Esophagus muscularis mucosa (tissue), 3 donors: ENCODE data around the gene RPL6.

ENCODE experiments used
- POLR2A ChIP-seq: fragments of 450-650 bp; IDR thresholded peaks from one replicate; pipeline ENCODE4 v1.6.1; 2017; ENCODE audit warnings: antibody characterized with exemption, moderate library complexity, mild to moderate bottlenecking, low read depth
- POLR2AphosphoS5 ChIP-seq, 2 donors: sonication (generic); formaldehyde crosslinking; IDR thresholded peaks; one replicate each; pipeline ENCODE4 v1.6.1; 2017; ENCODE audit warnings: antibody characterized with exemption in 2 of 2
- TF ChIP-seq, protein P1 (sequence below), 3 experiments: fragments of 200-600 bp in 2 of 3; fragments of 450-650 bp in 1 of 3; sonication (generic) in 2 of 3; IDR thresholded peaks; one replicate each; pipeline ENCODE4 v1.5.1; 2017 to 2019; ENCODE audit warnings: antibody characterized with exemption in 3 of 3, mild to moderate bottlenecking in 2 of 3, moderate library complexity in 1 of 3

DNA sequence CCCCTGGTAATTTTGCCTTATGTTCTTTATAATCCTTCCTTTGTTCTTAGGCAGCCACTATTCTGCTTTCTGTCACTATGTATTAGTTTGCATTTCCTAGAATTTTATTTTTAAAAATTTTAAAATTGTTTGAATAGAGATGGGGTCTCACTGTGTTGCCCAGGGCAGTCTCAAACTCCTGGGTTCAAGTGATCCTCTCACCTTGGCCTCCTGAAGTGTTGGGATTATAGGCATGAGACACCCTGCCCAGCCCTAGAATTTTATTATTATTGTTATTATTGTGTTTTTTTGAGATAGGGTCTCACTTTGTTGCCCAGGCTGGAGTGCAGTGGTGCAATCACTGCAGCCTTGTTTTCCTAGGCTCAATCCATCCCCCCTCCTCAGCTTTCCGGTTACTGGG is 12.0 kb upstream of the RPL6 start:
- TF ChIP-seq, protein P1, sequence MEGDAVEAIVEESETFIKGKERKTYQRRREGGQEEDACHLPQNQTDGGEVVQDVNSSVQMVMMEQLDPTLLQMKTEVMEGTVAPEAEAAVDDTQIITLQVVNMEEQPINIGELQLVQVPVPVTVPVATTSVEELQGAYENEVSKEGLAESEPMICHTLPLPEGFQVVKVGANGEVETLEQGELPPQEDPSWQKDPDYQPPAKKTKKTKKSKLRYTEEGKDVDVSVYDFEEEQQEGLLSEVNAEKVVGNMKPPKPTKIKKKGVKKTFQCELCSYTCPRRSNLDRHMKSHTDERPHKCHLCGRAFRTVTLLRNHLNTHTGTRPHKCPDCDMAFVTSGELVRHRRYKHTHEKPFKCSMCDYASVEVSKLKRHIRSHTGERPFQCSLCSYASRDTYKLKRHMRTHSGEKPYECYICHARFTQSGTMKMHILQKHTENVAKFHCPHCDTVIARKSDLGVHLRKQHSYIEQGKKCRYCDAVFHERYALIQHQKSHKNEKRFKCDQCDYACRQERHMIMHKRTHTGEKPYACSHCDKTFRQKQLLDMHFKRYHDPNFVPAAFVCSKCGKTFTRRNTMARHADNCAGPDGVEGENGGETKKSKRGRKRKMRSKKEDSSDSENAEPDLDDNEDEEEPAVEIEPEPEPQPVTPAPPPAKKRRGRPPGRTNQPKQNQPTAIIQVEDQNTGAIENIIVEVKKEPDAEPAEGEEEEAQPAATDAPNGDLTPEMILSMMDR (IDR thresholded peaks at IDR 0.05), result no peak
- no peak for TF ChIP-seq POLR2A
- no peak for TF ChIP-seq POLR2AphosphoS5 (IDR thresholded peaks at IDR 0.05)
